Stimulated activated CD8-positive, alpha-beta memory T cell treated with anti-CD3 and anti-CD28 coated beads, Interleukin-15, amount 100 ng/mL, for 1 hour (primary cell): ENCODE measurements around the gene MPC1.

Source experiments
- DNase-seq: peaks from one replicate; pipeline ENCODE4 v3.0.0-alpha.2; 2020; ENCODE audit warnings: low read depth

The MPC1 gene

DNA sequence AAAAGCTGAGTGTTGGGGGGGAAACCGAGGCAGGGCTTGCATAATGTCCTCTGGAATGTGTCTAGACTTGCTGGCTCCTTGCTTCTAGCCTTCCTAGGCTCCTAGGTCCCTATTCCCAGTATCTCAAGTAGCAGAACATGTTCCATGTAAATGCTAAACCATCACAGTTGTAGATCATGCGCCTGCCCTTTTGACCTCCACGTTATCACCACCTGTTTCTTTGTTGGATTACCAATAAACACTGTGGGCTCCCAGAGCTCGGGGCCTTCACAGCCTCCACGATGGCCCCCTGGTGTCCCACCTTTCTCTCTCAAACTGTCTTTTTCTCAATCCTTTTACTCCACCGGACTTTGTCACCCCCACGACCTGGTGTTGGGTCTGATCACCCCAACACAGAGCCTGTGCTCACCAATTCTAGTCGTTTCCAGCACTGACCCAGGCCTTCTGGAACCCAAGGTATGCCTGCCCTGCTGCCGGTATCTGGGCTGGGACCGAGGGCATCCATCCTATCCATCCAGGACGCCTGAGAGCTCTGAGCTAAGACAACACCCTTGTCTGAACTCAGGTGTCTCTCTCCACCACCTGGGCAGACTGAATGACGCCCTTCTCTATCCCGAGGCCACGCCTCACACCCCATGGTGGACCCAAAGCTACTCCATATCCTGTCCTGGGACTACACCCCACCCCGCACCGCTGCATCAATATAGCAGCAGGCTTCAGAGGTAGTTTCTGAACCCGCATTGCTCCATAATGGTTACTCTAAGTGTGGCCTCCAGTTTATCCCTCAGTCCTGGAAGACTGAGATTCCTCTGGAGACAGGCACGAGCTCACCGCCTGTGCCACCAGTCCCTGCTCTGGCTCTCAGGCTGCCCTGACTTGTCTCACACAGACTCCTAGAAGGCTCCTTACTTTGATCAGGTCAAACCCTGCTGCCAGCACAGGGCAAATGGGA, 65.2 kb downstream of the MPC1 start:
- no peak for DNase-seq

DNA sequence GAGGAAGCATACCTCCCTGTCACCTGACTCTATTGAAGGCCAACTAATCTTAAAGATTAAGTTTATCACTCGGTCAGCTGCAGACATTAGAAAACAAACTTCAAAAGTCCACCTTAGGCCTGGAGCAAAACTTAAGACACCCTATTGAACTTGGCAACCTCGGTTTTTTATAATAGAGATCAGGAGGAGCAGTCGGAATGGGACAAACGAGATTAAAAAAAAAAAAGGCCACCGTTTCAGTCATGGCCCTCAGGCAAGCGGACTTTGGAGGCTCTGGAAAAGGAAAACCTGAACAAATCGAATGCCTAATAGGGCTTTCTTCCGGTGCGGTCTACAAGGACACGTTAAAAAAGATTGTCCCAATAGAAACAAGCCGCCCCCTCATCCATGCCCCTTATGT, 67.3 kb downstream of the MPC1 start:
- DNase-seq: no peak
